Bronchial epithelial cell (primary cell): Measurements from ENCODE around the gene TRIM3. TPM values are rescaled to one million over a fixed set of nuclear protein-coding genes. Genes with fewer than 3 reads are reported as not detected.

Experiments
- DNase-seq: peaks from one replicate; pipeline ENCODE4 v3.0.0-alpha.2; 2010; ENCODE audit warnings: low read depth
- FAIRE-seq: peaks from 2 replicates; lab custom pipeline; 2011; peaks lifted over from hg19 to GRCh38; lab: Jason Lieb, UNC
- H3K27me3 ChIP-seq: 2 replicates; pipeline ENCODE4 v1.5.1; 2011; ENCODE audit warnings: low read length; ENCODE audit not compliant: control insufficient read depth, insufficient read depth
- H3K36me3 ChIP-seq: 2 replicates; pipeline ENCODE4 v1.5.1; 2011; ENCODE audit warnings: low read length; ENCODE audit not compliant: control insufficient read depth, insufficient read depth
- H3K4me3 ChIP-seq: 2 replicates; pipeline ENCODE4 v1.5.1; 2011; ENCODE audit warnings: mild to moderate bottlenecking, low read depth, low read length, control low read depth
- total RNA-seq: library from RNA; depleted of rRNA; stranded (reverse); fragments of >200 nt; gene quantifications from 2 replicates; pipeline ENCODE4 v1.2.1, GENCODE V29; 2014
- TF ChIP-seq, protein P1 (sequence below): IDR thresholded peaks from 2 replicates; pipeline ENCODE4 v1.5.1; 2011; ENCODE audit warnings: mild to moderate bottlenecking, moderate library complexity, low read length, control low read depth, inconsistent platforms; ENCODE audit not compliant: insufficient read depth, severe bottlenecking

The TRIM3 gene
- total RNA-seq, 1 donor from 2014 or later = 7.6 TPM

DNA sequence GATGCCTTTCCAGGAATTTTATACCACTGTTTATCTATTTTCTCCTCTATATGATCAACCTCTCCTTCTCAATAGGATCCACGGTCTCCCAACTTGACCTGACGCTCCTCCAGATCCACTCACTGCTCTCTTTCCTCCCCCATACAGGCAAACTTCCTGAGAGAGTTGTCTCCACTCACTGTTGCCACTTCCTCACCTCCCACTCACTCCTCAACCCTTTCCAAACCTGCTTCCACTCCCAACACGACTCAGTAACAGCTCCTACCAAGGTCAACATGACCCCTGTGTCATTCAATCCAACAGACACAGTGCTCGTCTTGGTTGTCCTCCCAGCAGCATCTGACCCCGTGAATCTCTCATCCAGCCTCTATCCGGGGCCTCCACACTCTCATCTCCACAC, 57.9 kb downstream of the TRIM3 start:
- H3K36me3 ChIP-seq = no peaks in the 10 kb centered on the region
- TF ChIP-seq, protein P1, sequence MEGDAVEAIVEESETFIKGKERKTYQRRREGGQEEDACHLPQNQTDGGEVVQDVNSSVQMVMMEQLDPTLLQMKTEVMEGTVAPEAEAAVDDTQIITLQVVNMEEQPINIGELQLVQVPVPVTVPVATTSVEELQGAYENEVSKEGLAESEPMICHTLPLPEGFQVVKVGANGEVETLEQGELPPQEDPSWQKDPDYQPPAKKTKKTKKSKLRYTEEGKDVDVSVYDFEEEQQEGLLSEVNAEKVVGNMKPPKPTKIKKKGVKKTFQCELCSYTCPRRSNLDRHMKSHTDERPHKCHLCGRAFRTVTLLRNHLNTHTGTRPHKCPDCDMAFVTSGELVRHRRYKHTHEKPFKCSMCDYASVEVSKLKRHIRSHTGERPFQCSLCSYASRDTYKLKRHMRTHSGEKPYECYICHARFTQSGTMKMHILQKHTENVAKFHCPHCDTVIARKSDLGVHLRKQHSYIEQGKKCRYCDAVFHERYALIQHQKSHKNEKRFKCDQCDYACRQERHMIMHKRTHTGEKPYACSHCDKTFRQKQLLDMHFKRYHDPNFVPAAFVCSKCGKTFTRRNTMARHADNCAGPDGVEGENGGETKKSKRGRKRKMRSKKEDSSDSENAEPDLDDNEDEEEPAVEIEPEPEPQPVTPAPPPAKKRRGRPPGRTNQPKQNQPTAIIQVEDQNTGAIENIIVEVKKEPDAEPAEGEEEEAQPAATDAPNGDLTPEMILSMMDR = no peak
- H3K4me3 ChIP-seq = no peak overlapping the region
- DNase-seq = no peak
- H3K27me3 ChIP-seq = peaks cover 4% of the 10 kb centered on the region
- peak; percentile 92 for FAIRE-seq

DNA sequence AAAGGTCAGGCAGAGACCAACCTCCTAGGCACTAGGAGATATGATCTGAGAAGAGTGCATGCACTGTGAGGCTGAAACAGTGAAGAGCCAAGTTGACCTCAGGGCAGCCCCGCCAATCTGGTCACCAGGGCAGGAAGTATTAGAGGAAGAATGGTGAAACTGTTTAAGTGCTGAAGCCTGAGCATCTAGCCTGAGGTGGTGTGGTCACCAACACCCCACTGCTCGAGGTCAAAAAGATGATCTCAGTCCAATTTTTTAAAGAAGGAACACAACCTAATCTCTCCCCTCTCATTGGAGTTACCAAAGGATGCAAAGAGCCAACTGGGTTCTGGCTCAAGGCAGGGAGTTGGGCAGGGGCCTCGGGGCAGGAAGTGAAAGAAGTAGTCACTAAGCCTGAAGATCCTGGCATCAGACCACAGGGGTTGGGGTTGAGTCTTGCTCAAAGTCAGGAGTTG, 58.8 kb downstream of the TRIM3 start:
- DNase-seq (no peak), FAIRE-seq (peak; percentile 36)
- Histone ChIP-seq H3K27me3 (peaks cover 4% of the 10 kb centered on the region), H3K4me3 (no peak overlapping the region), H3K36me3 (no peaks in the 10 kb centered on the region)
- TF ChIP-seq, protein P1 = no peak

DNA sequence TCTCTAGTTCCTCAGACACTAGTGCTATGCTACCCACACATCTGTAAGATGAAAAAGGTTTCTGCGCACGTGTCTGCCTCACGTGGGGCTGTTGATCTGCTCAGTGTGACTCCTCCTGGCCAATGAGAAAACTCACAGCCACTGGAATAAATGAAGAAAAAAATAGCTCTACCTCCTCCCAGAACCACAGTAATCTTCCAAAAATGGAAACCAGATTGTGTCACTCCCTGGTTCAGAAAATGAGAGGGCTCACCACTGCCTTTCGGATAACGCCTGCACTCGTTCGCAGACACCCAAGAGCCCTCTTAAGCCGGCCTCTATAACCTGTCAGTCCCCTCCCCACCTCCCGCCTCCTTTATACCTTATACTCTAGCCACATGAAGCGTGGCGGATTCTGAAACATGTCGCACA, 59.9 kb downstream of the TRIM3 start:
- no peak for FAIRE-seq
- TF ChIP-seq, protein P1 = no peak
- no peak for DNase-seq
- Histone ChIP-seq H3K4me3 (no peak overlapping the region), H3K27me3 (peaks cover 4% of the 10 kb centered on the region), H3K36me3 (no peaks in the 10 kb centered on the region)

DNA sequence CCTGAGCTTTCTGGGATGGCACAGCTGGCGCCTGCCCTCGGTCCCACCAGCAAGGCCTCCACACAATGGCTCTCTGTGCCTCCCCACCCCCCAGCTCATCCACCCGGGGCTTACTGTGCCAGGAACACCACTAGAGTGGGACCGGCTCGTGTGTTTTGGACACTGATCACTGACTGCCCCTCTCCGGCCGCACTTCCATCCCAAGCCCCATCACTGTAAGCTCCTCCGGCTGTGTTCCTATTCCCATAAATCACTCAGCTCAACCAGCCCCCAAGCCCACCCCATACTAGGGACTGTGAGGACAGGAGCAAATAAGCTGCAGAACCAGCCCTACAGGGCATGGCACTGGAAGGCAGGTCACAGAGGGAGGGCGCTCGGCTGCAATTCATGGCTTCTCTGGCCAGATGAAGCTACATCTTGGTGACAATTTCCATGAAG, 62.1 kb downstream of the TRIM3 start:
- Histone ChIP-seq H3K27me3 (no peaks in the 10 kb centered on the region), H3K36me3 (no peaks in the 10 kb centered on the region), H3K4me3 (no peak overlapping the region)
- TF ChIP-seq, protein P1 = no peak
- FAIRE-seq (no peak), DNase-seq (no peak)

DNA sequence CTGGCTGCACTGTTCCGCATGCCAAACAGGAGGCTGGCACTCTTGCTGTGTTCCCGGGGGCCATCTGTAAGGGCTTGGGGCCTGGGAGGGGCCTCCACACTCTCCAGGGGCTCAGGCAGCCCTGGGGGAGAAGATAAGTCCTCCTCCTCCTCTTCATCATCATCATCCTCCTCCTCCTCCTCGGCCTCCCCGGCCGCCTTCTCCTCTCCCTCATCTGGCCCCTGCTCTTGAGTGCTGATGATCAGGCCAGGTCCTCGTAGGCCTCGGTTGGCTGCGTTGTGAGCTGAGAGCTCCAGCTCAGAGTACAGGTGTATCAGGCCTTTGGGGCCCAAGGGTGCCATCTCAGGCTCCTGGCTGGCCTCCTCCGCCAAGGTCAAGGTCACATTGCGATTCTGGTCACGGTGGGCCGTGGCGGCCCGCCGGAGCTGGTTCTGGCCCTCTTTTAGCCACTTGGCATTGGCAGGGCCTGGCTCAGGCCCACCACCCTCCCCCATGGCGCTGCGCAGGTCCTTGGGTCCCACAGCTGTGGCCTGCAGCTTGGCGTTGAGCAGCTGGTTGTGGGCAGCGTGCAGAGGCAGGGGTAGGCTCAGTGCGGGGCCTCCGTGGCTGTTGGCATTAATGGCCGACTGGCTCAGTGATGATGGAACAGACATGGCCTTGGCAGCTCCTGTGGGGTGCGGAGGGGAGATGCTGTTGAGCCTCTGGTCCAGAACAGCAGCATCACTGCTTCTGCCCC, 62.9 kb downstream of the TRIM3 start:
- TF ChIP-seq, protein P1 = no peak
- DNase-seq = no peak
- no peak for FAIRE-seq
- no peaks in the 10 kb centered on the region for H3K27me3 ChIP-seq
- no peaks in the 10 kb centered on the region for H3K36me3 ChIP-seq
- H3K4me3 ChIP-seq = no peak overlapping the region
